Left forelimb (tissue), 1 donor: Measurements from ENCODE around the gene TBL3.
A peak's percentile ranks its signal among the peaks of the same experiment; 100 is the strongest.

Experiments used
- DNase-seq: peaks from one replicate; pipeline ENCODE4 v3.0.0-alpha.2; 2018; ENCODE audit warnings: low spot score

Gene TBL3

GRCh38 chr16:2016407-2016922 is 44.6 kb downstream of the TBL3 start:
- no peak for DNase-seq

GRCh38 chr16:2019518-2019920 is 47.7 kb downstream of the TBL3 start, which contains the start of gene NPW:
Gene NPW (plus strand): TSS chr16:2019785.
- no peak for DNase-seq

GRCh38 chr16:2019921-2020831 is 48.3 kb downstream of the TBL3 start:
- DNase-seq = no peak

GRCh38 chr16:2022723-2023091 is 50.9 kb downstream of the TBL3 start:
- DNase-seq = no peak

GRCh38 chr16:2023092-2024031 is 51.5 kb downstream of the TBL3 start:
- DNase-seq = peak; percentile 96

GRCh38 chr16:2024032-2024420 is 52.2 kb downstream of the TBL3 start:
- DNase-seq = no peak

GRCh38 chr16:2025251-2025650 is 53.4 kb downstream of the TBL3 start:
- DNase-seq = no peak

GRCh38 chr16:2025878-2026460 is 54.1 kb downstream of the TBL3 start:
- no peak for DNase-seq

GRCh38 chr16:2026461-2027023 is 54.7 kb downstream of the TBL3 start, which contains the start of gene NHERF2:
Gene NHERF2 (plus strand): TSS chr16:2026902. CDS start chr16:2027006, 104 bp downstream.
- no peak for DNase-seq

- DNase-seq = peak; percentile 69
Observed at GRCh38 chr16:2027024-2028010, 55.5 kb downstream of the TBL3 start.

GRCh38 chr16:2028146-2028545 is 56.3 kb downstream of the TBL3 start:
- no peak for DNase-seq

- DNase-seq = peak; percentile 55
Observed at GRCh38 chr16:2028620-2029220, 56.9 kb downstream of the TBL3 start.

- peak; percentile 46 for DNase-seq
Observed at GRCh38 chr16:2029350-2029749, 57.5 kb downstream of the TBL3 start.

- peak; percentile 45 for DNase-seq
Observed at GRCh38 chr16:2030036-2030435, 58.2 kb downstream of the TBL3 start.

GRCh38 chr16:2031081-2031577 is 59.3 kb downstream of the TBL3 start:
- peak; percentile 62 for DNase-seq
